22Rv1 (cell line): Measurements from ENCODE around the gene XAGE1A.
"Not testable (repeated sequence)": the region's sequence is repeated elsewhere in the genome, so short reads cannot be mapped to it uniquely, and the experiment has no call there.

ENCODE experiments used
- ZFX ChIP-seq: fragments of 450-650 bp; IDR thresholded peaks from 2 replicates; pipeline ENCODE4 v1.6.1; 2017; ENCODE audit warnings: antibody characterized with exemption, borderline replicate concordance
- TF ChIP-seq, protein P1 (sequence below): fragments of 450-650 bp; IDR thresholded peaks from 2 replicates; pipeline ENCODE4 v1.5.1; 2017; ENCODE audit warnings: mild to moderate bottlenecking

DNA sequence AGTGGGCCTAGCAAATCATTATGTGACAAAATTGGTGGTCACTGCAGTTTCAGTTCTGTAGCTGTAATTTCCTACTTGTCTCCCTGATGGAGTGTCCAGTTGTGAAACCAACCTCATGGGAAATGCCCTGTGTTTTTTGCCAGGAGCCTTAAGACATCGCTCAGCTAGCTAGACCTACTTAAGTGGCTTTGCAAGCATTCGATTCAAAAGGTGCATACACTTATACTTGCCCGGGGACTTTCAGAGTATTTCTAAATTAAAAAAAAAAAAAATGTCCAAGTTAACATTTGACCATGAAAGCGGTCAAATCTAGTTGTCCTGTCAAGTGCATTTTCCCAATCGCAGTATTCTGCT lies 788 bp downstream of the XAGE1A start:
- TF ChIP-seq, protein P1, sequence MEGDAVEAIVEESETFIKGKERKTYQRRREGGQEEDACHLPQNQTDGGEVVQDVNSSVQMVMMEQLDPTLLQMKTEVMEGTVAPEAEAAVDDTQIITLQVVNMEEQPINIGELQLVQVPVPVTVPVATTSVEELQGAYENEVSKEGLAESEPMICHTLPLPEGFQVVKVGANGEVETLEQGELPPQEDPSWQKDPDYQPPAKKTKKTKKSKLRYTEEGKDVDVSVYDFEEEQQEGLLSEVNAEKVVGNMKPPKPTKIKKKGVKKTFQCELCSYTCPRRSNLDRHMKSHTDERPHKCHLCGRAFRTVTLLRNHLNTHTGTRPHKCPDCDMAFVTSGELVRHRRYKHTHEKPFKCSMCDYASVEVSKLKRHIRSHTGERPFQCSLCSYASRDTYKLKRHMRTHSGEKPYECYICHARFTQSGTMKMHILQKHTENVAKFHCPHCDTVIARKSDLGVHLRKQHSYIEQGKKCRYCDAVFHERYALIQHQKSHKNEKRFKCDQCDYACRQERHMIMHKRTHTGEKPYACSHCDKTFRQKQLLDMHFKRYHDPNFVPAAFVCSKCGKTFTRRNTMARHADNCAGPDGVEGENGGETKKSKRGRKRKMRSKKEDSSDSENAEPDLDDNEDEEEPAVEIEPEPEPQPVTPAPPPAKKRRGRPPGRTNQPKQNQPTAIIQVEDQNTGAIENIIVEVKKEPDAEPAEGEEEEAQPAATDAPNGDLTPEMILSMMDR: not testable (repeated sequence)
- TF ChIP-seq ZFX: not testable (repeated sequence)
